Liver (tissue), 9 donors: ENCODE measurements around the gene ALX4. TPM values are rescaled to one million over a fixed set of nuclear protein-coding genes. Genes with fewer than 3 reads are reported as not detected.

Experiments
- DNase-seq: peaks from one replicate; pipeline ENCODE4 v3.0.0-alpha.2; 2017; ENCODE audit warnings: low spot score
- H3K27ac ChIP-seq, 2 donors: one replicate each; pipeline ENCODE4 v1.7.0; 2013; ENCODE audit warnings: inconsistent platforms in 2 of 2, low read length in 2 of 2, control low read depth in 1 of 2, low read depth in 1 of 2, mild to moderate bottlenecking in 1 of 2
- H3K27me3 ChIP-seq, 4 donors: one replicate each; pipeline versions ENCODE4 v1.6.1 to v1.7.0; 2013; ENCODE audit warnings: low read length in 3 of 4, inconsistent platforms in 1 of 4, mild to moderate bottlenecking in 1 of 4, moderate library complexity in 1 of 4; ENCODE audit not compliant: control insufficient read depth in 4 of 4, insufficient read depth in 4 of 4
- H3K36me3 ChIP-seq, 4 donors: one replicate each; pipeline versions ENCODE4 v1.6.1 to v1.7.0; 2013; ENCODE audit warnings: low read length in 3 of 4, mild to moderate bottlenecking in 3 of 4, low read depth in 1 of 4, moderate library complexity in 1 of 4; ENCODE audit not compliant: control insufficient read depth in 4 of 4, insufficient read depth in 3 of 4
- H3K4me1 ChIP-seq, 4 donors: one replicate each; pipeline versions ENCODE4 v1.6.1 to v1.7.0; 2013; ENCODE audit warnings: low read length in 3 of 4, mild to moderate bottlenecking in 3 of 4, moderate library complexity in 1 of 4; ENCODE audit not compliant: control insufficient read depth in 4 of 4, insufficient read depth in 4 of 4
- H3K4me3 ChIP-seq, 3 donors: one replicate each; pipeline versions ENCODE4 v1.6.1 to v1.7.0; 2013; ENCODE audit warnings: low read length in 3 of 3, control low read depth in 1 of 3, low read depth in 1 of 3, mild to moderate bottlenecking in 1 of 3
- H3K9ac ChIP-seq, 2 donors: one replicate each; pipeline ENCODE4 v1.7.0; 2013; ENCODE audit warnings: low read length in 2 of 2, mild to moderate bottlenecking in 2 of 2, moderate library complexity in 2 of 2, control low read depth in 1 of 2, low read depth in 1 of 2
- H3K9me3 ChIP-seq, 4 donors: one replicate each; pipeline versions ENCODE4 v1.6.1 to v1.7.0; 2013; ENCODE audit warnings: low read length in 3 of 4; ENCODE audit not compliant: control insufficient read depth in 4 of 4
- ATF3 ChIP-seq: IDR thresholded peaks from 2 replicates; pipeline ENCODE4 v1.6.1; 2016; ENCODE audit warnings: antibody characterized with exemption
- CTCF ChIP-seq: fragments of 150-350 bp; IDR thresholded peaks from 2 replicates; pipeline ENCODE4 v1.5.1; 2017; ENCODE audit warnings: improper control_type of control experiment, low read depth, low read length; ENCODE audit not compliant: missing input control
- EGR1 ChIP-seq, 2 donors: IDR thresholded peaks; 2 replicates each; pipeline ENCODE4 v1.6.1; 2016 to 2018; ENCODE audit warnings: antibody characterized with exemption in 2 of 2, low read depth in 2 of 2
- FOXA1 ChIP-seq: IDR thresholded peaks from 2 replicates; pipeline ENCODE4 v1.6.1; 2016; ENCODE audit warnings: antibody characterized with exemption
- FOXA2 ChIP-seq: IDR thresholded peaks from 2 replicates; pipeline ENCODE4 v1.6.1; 2016; ENCODE audit warnings: antibody characterized with exemption
- GABPA ChIP-seq, 2 donors: IDR thresholded peaks in 1 of 2; conservative IDR thresholded peaks in 1 of 2; 2 replicates each; pipeline ENCODE4 v1.6.1; 2016; ENCODE audit warnings: antibody characterized with exemption in 2 of 2, mild to moderate bottlenecking in 1 of 2, moderate library complexity in 1 of 2
- HNF4A ChIP-seq, 2 donors: conservative IDR thresholded peaks; 2 replicates each; pipeline ENCODE4 v1.6.1; 2016; ENCODE audit warnings: antibody characterized with exemption in 2 of 2, mild to moderate bottlenecking in 2 of 2
- HNF4G ChIP-seq: IDR thresholded peaks from 2 replicates; pipeline ENCODE4 v1.6.1; 2016; ENCODE audit warnings: antibody characterized with exemption
- JUND ChIP-seq, 2 donors: IDR thresholded peaks; 2 replicates each; pipeline ENCODE4 v1.6.1; 2016; ENCODE audit warnings: antibody characterized with exemption in 2 of 2
- MAX ChIP-seq: IDR thresholded peaks from 2 replicates; pipeline ENCODE4 v1.6.1; 2016; ENCODE audit warnings: antibody characterized with exemption
- NR2F2 ChIP-seq: IDR thresholded peaks from 2 replicates; pipeline ENCODE4 v1.6.1; 2016; ENCODE audit warnings: antibody characterized with exemption
- RAD21 ChIP-seq, 2 donors: IDR thresholded peaks; 2 replicates each; pipeline ENCODE4 v1.6.1; 2016; ENCODE audit warnings: antibody characterized with exemption in 2 of 2, mild to moderate bottlenecking in 2 of 2
- REST ChIP-seq: IDR thresholded peaks from 2 replicates; pipeline ENCODE4 v1.6.1; 2016; ENCODE audit warnings: antibody characterized with exemption, mild to moderate bottlenecking
- RXRA ChIP-seq, 2 donors: IDR thresholded peaks; 2 replicates each; pipeline ENCODE4 v1.6.1; 2017 to 2018; ENCODE audit warnings: antibody characterized with exemption in 2 of 2, mild to moderate bottlenecking in 1 of 2
- SP1 ChIP-seq: IDR thresholded peaks from 2 replicates; pipeline ENCODE4 v1.6.1; 2018; ENCODE audit warnings: antibody characterized with exemption, mild to moderate bottlenecking
- TAF1 ChIP-seq: conservative IDR thresholded peaks from 2 replicates; pipeline ENCODE4 v1.6.1; 2016; ENCODE audit warnings: antibody characterized with exemption, mild to moderate bottlenecking
- YY1 ChIP-seq: IDR thresholded peaks from 2 replicates; pipeline ENCODE4 v1.6.1; 2016; ENCODE audit warnings: antibody characterized with exemption, mild to moderate bottlenecking
- ZBTB33 ChIP-seq: IDR thresholded peaks from 2 replicates; pipeline ENCODE4 v1.6.1; 2016; ENCODE audit warnings: antibody characterized with exemption
- WGBS: extraction: QIAGEN DNeasy Blood & Tissue Kit; methylation state at CpG from one replicate; pipeline ENCODE4 v1.1.7; 2013; 5-methylcytosine and 5-hydroxymethylcytosine counted together
- polyA plus RNA-seq, 2 donors: library from polyadenylated mRNA; stranded (reverse) in 1 of 2; unstranded in 1 of 2; fragments of 200-250 nt in 1 of 2; fragments of >200 nt in 1 of 2; fragmentation: Nextera tagmentation in 1 of 2; extraction: Ambion mirVana in 1 of 2; gene quantifications; one replicate each; pipeline versions ENCODE4 v1.2.1 to v1.2.3, GENCODE V29; 2013 to 2015
- total RNA-seq, 2 donors: library from RNA; depleted of rRNA; stranded (reverse); fragments of >200 nt; gene quantifications; one replicate each; pipeline ENCODE4 v1.2.3, GENCODE V29; 2014
- donor health status: healthy.
- donor health status: healthy.
- donor health status: healthy.
- donor health status: healthy.
- donor health status: healthy.

ALX4 gene
- total and polyA plus RNA-seq, 4 donors: not detected

- TF ChIP-seq RAD21 (IDR thresholded peaks at IDR 0.05) (no peak), JUND (IDR thresholded peaks at IDR 0.05) (no peak), REST (no peak), GABPA (IDR thresholded peaks at IDR 0.05 in 1 of 2, conservative IDR thresholded peaks at IDR 0.05 in 1 of 2) (no peak), ATF3 (no peak), HNF4A (conservative IDR thresholded peaks at IDR 0.05) (no peak), EGR1 (IDR thresholded peaks at IDR 0.05; ENCODE audit: low read depth in 2 of 2) (no peak), MAX (no peak), YY1 (no peak), ZBTB33 (no peak), CTCF (no peak), NR2F2 (no peak), FOXA2 (no peak), SP1 (no peak), RXRA (IDR thresholded peaks at IDR 0.05) (no peak), HNF4G (no peak), FOXA1 (no peak), TAF1 (no peak)
- Histone ChIP-seq H3K27ac (no peak overlapping the region), H3K4me1 (no peaks in the 10 kb centered on the region), H3K9ac (no peak overlapping the region), H3K4me3 (no peak overlapping the region), H3K27me3 (no peaks in the 10 kb centered on the region), H3K36me3 (peaks cover 5 to 17% (median 8%) of the 10 kb centered on the region in 4 donors), H3K9me3 (no peaks in the 10 kb centered on the region)
- DNase-seq: no peak
- WGBS: 80% methylated on average over 5 of the region's 5 CpGs
Observed at GRCh38 chr11:44243086-44243485, 66.9 kb downstream of the ALX4 start.

- DNase-seq: no peak
- WGBS: 94% methylated on average over 6 of the region's 6 CpGs
- no peak overlapping the region for H3K27ac ChIP-seq
- no peaks in the 10 kb centered on the region for H3K9me3 ChIP-seq
- no peak overlapping the region for H3K9ac ChIP-seq
- peaks cover 5 to 17% (median 9%) of the 10 kb centered on the region in 4 donors for H3K36me3 ChIP-seq
- no peak overlapping the region for H3K4me3 ChIP-seq
- no peaks in the 10 kb centered on the region for H3K4me1 ChIP-seq
- TF ChIP-seq NR2F2 (no peak), RAD21 (IDR thresholded peaks at IDR 0.05) (no peak), CTCF (no peak), GABPA (IDR thresholded peaks at IDR 0.05 in 1 of 2, conservative IDR thresholded peaks at IDR 0.05 in 1 of 2) (no peak), SP1 (no peak)
- H3K27me3 ChIP-seq: no peaks in the 10 kb centered on the region
Observed at GRCh38 chr11:44241851-44242250, 68.1 kb downstream of the ALX4 start.
